Stimulated activated CD8-positive, alpha-beta memory T cell treated with anti-CD3 and anti-CD28 coated beads, Interleukin-2, amount 100 ng/mL, for 48 hours (primary cell): ENCODE data around the gene SLC25A42.
"Not testable (repeated sequence)": the region's sequence is repeated elsewhere in the genome, so short reads cannot be mapped to it uniquely, and the experiment has no call there.

ENCODE experiments used
- DNase-seq, 2 donors: peaks; one replicate each; pipeline ENCODE4 v3.0.0-alpha.2; 2020; ENCODE audit warnings: low read depth in 2 of 2

The SLC25A42 gene

GRCh38 chr19:19068659-19069654, 5.2 kb downstream of the SLC25A42 start:
- DNase-seq, result no peak

GRCh38 chr19:19071897-19072296, 8.1 kb downstream of the SLC25A42 start:
- no peak for DNase-seq

GRCh38 chr19:19074196-19074882, 10.5 kb downstream of the SLC25A42 start:
- DNase-seq, result no peak

GRCh38 chr19:19075126-19075525, 11.3 kb downstream of the SLC25A42 start:
- DNase-seq, result no peak

- DNase-seq, result no peak
These were observed 12.7 kb downstream of the SLC25A42 start for GRCh38 chr19:19076476-19076875.

- DNase-seq, result no peak
These were observed 13.3 kb downstream of the SLC25A42 start for GRCh38 chr19:19077103-19077502.

GRCh38 chr19:19078801-19079200, 15.0 kb downstream of the SLC25A42 start:
- DNase-seq, result no peak

GRCh38 chr19:19079571-19079970, 15.8 kb downstream of the SLC25A42 start:
- no peak for DNase-seq

- DNase-seq, result no peak
These were observed 17.9 kb downstream of the SLC25A42 start for GRCh38 chr19:19081642-19082151.

GRCh38 chr19:19083413-19084178, 19.8 kb downstream of the SLC25A42 start:
- DNase-seq, result no peak

GRCh38 chr19:19087676-19088075, 23.9 kb downstream of the SLC25A42 start:
- no peak for DNase-seq

GRCh38 chr19:19094513-19094912, 30.7 kb downstream of the SLC25A42 start:
- DNase-seq, result no peak

- no peak for DNase-seq
These were observed 31.9 kb downstream of the SLC25A42 start for GRCh38 chr19:19095691-19096090.

GRCh38 chr19:19096641-19097627, 33.1 kb downstream of the SLC25A42 start:
- DNase-seq, result no peak

GRCh38 chr19:19098084-19098702, 34.4 kb downstream of the SLC25A42 start:
- DNase-seq, result no peak

- DNase-seq, result no peak
These were observed 35.2 kb downstream of the SLC25A42 start for GRCh38 chr19:19098703-19099632.

- no peak for DNase-seq
These were observed 37.7 kb downstream of the SLC25A42 start for GRCh38 chr19:19101540-19101939.

- not testable (repeated sequence) for DNase-seq
These were observed 38.8 kb downstream of the SLC25A42 start for GRCh38 chr19:19102566-19102965.

- no peak for DNase-seq
These were observed 39.4 kb downstream of the SLC25A42 start for GRCh38 chr19:19103167-19103566.
